GM23248 (cell line): ENCODE data around the gene PRAC1.

Experiments used
- EZH2 ChIP-seq: fragments of 200-600 bp; sonication (generic); IDR thresholded peaks from 2 replicates; pipeline ENCODE4 v1.6.1; 2018; ENCODE audit warnings: antibody characterized with exemption, mild to moderate bottlenecking; ENCODE audit not compliant: insufficient read depth, poor library complexity, severe bottlenecking
- EZH2phosphoT487 ChIP-seq: fragments of 200-600 bp; sonication (generic); IDR thresholded peaks from 2 replicates; pipeline ENCODE4 v1.6.1; 2018; ENCODE audit warnings: antibody characterized with exemption, moderate library complexity, mild to moderate bottlenecking, low read depth; ENCODE audit not compliant: insufficient read depth

DNA sequence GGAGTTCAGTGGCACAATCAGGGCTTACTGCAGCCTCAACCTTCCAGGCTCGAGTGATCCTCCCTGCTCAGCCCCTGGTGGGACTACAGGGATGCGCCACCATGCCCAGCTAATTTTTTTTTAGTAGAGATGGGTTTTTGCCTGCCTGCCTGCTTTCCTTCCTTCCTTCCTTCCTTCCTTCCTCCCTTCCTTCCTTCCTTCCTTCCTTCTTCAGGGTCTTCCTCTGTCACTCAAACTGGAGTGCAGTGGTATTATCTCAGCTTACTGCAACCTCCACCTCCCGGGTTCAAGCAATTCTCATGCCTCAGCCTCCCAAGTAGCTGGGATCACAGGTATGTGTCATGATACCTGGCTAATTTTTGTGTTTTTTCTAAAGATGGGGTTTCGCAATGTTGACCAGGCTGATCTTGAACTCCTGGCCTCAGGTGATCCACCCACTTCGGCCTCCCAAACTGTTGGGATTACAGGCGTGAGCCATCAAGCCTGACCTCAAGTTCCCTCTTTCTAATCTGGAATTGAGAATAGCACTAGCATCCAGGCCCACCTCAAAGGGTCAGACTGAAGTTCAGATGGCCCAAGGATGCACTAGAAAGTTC lies 45.3 kb downstream of the PRAC1 start:
- no peak for TF ChIP-seq EZH2
- no peak for TF ChIP-seq EZH2phosphoT487
